ENCODE data around the gene FGD3. TPM values are rescaled to one million over a fixed set of nuclear protein-coding genes. Genes with fewer than 3 reads are reported as not detected.
A peak's percentile ranks its signal among the peaks of the same experiment; 100 is the strongest.

The FGD3 gene
- total RNA-seq, 1 experiment from 2014 or later: 1.8 TPM

DNA sequence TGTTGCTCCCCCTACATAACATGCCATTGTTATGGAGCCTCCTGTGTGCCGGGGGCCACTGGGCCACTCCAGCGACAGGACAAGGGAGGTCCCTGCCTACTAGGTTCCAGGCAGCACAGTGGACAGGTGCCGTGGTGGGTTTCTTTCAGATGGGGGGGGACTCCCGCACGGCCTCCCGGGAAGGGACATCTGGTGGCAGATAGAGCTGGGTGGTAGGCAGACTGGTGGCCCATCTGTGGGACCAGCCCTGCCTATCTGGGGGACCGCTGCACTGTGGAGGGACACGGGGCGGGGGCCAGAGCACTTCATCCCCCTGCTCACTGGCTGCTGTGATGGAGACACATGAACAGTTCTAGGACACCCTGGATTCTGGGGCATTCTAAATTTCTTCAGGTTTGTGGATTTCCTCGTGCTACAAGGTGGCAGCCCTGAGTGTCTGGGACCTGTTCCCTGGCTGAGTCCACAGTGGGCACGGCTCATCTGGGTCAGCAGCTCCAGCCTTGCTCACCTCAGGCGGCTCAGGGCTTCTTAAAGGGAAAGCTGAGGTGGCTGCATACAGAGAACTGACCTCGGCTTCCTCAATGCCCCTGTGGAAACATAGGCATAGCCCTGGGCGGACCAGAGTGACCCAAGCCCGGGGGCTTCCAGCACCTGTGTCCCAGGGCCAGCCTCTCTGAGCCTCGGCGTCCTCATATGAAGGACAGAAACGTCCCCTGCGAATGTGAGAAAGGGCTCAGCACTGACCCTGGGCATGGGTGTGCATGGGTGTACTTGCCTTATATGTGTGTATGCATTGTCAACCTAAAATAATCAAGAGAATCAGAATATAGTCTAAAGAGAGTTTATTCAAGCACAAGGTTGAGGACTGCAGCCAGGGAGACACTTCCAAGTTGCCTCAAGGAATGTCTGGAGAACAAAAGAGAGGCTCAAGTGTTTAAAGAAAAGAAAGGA is 22.5 kb downstream of the FGD3 start:
- H4K5ac ChIP-seq (ENCODE audit: insufficient read length, low read depth, low read length): no peak overlapping the region
- no peak overlapping the region for H2AK5ac ChIP-seq (ENCODE audit: insufficient read length, low read length)
- no peaks in the 10 kb centered on the region for H3K79me2 ChIP-seq (ENCODE audit: insufficient read depth, low read length)
- peak overlapping the region; percentile 11 for H3T11ph ChIP-seq (ENCODE audit: low read length)
- H3K18ac ChIP-seq (ENCODE audit: insufficient read length, low read depth, low read length): peak overlapping the region; percentile 77
- peak overlapping the region; percentile 100 for H2BK20ac ChIP-seq (ENCODE audit: low read depth, low read length, poor library complexity, severe bottlenecking)
- H4K20me1 ChIP-seq (ENCODE audit: control insufficient read depth, insufficient read depth, insufficient read length): no peaks in the 10 kb centered on the region
- peak overlapping the region; percentile 61 for H2BK5ac ChIP-seq (ENCODE audit: insufficient read length, low read length)
- H3K4me2 ChIP-seq (ENCODE audit: insufficient read depth, insufficient read length, low read length): peak overlapping the region; percentile 28
- peak overlapping the region; percentile 84 for H4K91ac ChIP-seq (ENCODE audit: insufficient read length, low read depth, low read length)
- no peak overlapping the region for H2BK15ac ChIP-seq (ENCODE audit: low read depth, low read length)
- H3K23ac ChIP-seq (ENCODE audit: insufficient read length, low read depth, low read length): no peak overlapping the region
- H3K27me3 ChIP-seq (ENCODE audit: insufficient read depth, low read length): no peaks in the 10 kb centered on the region
- peak overlapping the region; percentile 81 for H3K27ac ChIP-seq (ENCODE audit: insufficient read length, low read depth, low read length)
- H3K56ac ChIP-seq (ENCODE audit: insufficient read length, low read depth, low read length): no peak overlapping the region
- Mint-ChIP-seq H3K9me3 (no peaks in the 10 kb centered on the region; a peak in 1 of 5 replicates), H3K4me1 (peaks cover 42 to 59% of the 10 kb centered on the region in 2 experiments), H3K4me3 (peak overlapping the region; percentile 12 to 35; a peak in 3 of 5 replicates), H3K27ac (peak overlapping the region; percentile 88 to 98 (median 97)), H3K27me3 (ENCODE audit: low read depth) (no peaks in the 10 kb centered on the region; the same call in 1 of the 2 replicates), H3K36me3 (ENCODE audit: insufficient read depth in 1 of 3, low read depth in 3 of 3) (no peaks in the 10 kb centered on the region; a peak in 2 of 7 replicates)
- H2AFZ ChIP-seq (ENCODE audit: low read length): no peak overlapping the region
- H3K9me3 ChIP-seq (ENCODE audit: control insufficient read depth, low read depth, low read length): no peaks in the 10 kb centered on the region
- H3K4ac ChIP-seq (ENCODE audit: low read depth, low read length): peak overlapping the region; percentile 86
- peaks cover 11% of the 10 kb centered on the region for H3K4me1 ChIP-seq (ENCODE audit: insufficient read depth, low read length)
- no peak overlapping the region for H4K8ac ChIP-seq (replicated peaks; ENCODE audit: insufficient read length, low read depth, low read length)
- peak overlapping the region; percentile 81 for H3K14ac ChIP-seq (ENCODE audit: insufficient read depth, low read length)
- no peak overlapping the region for H3K9ac ChIP-seq (ENCODE audit: extremely low read depth, insufficient read length, low read length)
- peak overlapping the region; percentile 41 for H2BK12ac ChIP-seq (ENCODE audit: insufficient read length, low read depth, low read length)
- no peaks in the 10 kb centered on the region for H3K23me2 ChIP-seq (ENCODE audit: insufficient read length, low read depth, low read length, poor library complexity, severe bottlenecking)
- TF ChIP-seq, protein P1, sequence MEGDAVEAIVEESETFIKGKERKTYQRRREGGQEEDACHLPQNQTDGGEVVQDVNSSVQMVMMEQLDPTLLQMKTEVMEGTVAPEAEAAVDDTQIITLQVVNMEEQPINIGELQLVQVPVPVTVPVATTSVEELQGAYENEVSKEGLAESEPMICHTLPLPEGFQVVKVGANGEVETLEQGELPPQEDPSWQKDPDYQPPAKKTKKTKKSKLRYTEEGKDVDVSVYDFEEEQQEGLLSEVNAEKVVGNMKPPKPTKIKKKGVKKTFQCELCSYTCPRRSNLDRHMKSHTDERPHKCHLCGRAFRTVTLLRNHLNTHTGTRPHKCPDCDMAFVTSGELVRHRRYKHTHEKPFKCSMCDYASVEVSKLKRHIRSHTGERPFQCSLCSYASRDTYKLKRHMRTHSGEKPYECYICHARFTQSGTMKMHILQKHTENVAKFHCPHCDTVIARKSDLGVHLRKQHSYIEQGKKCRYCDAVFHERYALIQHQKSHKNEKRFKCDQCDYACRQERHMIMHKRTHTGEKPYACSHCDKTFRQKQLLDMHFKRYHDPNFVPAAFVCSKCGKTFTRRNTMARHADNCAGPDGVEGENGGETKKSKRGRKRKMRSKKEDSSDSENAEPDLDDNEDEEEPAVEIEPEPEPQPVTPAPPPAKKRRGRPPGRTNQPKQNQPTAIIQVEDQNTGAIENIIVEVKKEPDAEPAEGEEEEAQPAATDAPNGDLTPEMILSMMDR (conservative IDR thresholded peaks at IDR 0.05): no peak
- peak overlapping the region; percentile 90 for H2BK120ac ChIP-seq (ENCODE audit: low read depth, low read length, poor library complexity, severe bottlenecking)
- WGBS (ENCODE audit: extremely low coverage, insufficient read length, low lambda C conversion rate): no CpG with 5 or more reads among the region's 19 CpGs
- DNase-seq: peak; percentile 54
- H3K79me1 ChIP-seq (ENCODE audit: insufficient read depth, low read depth, low read length, poor library complexity, severe bottlenecking): no peaks in the 10 kb centered on the region
